Right forelimb (tissue), 1 donor: ENCODE measurements around the gene HAGHL.

Experiments used
- DNase-seq: peaks from one replicate; pipeline ENCODE4 v3.0.0-alpha.2; 2018

The HAGHL gene

GRCh38 chr16:776824-777223 lies 49.9 kb downstream of the HAGHL start:
- no peak for DNase-seq

- DNase-seq, result no peak
Observed at GRCh38 chr16:777826-778225, 50.9 kb downstream of the HAGHL start.

GRCh38 chr16:778447-778846 lies 51.5 kb downstream of the HAGHL start:
- no peak for DNase-seq

GRCh38 chr16:778909-779527 lies 52.1 kb downstream of the HAGHL start:
- no peak for DNase-seq
